SK-N-SH treated with all-trans-retinoic acid at 6 μM for 48 hours (cell line): ENCODE results near the gene NLRP9.

Source experiments
- ARNTL ChIP-seq: fragments of 450-650 bp; formaldehyde crosslinking; IDR thresholded peaks from 2 replicates; pipeline ENCODE4 v1.5.0; 2020; ENCODE audit warnings: low read depth, mild to moderate bottlenecking, moderate library complexity, borderline replicate concordance
- BACH2 ChIP-seq: fragments of 250-450 bp; sonication (Bioruptor Pico); IDR thresholded peaks from 2 replicates; pipeline ENCODE4 v1.9.0; 2021; ENCODE audit warnings: mild to moderate bottlenecking, borderline replicate concordance
- CREB5 ChIP-seq: fragments of 250-450 bp; sonication (Bioruptor Pico); IDR thresholded peaks from 2 replicates; pipeline ENCODE4 v1.5.1; 2020; ENCODE audit warnings: low read depth, mild to moderate bottlenecking, moderate library complexity
- CSDC2 ChIP-seq: fragments of 250-450 bp; sonication (Bioruptor Pico); IDR thresholded peaks from 2 replicates; pipeline ENCODE4 v1.5.0; 2020; ENCODE audit warnings: mild to moderate bottlenecking, moderate library complexity
- ESRRG ChIP-seq: fragments of 250-450 bp; sonication (Bioruptor Pico); IDR thresholded peaks from 2 replicates; pipeline ENCODE4 v1.6.1; 2021; ENCODE audit warnings: mild to moderate bottlenecking
- GLIS3 ChIP-seq: fragments of 250-450 bp; sonication (Bioruptor Pico); IDR thresholded peaks from 2 replicates; pipeline ENCODE4 v1.5.0; 2020; ENCODE audit warnings: mild to moderate bottlenecking, moderate library complexity
- ISL1 ChIP-seq: fragments of 250-450 bp; sonication (Bioruptor Pico); IDR thresholded peaks from 2 replicates; pipeline ENCODE4 v2.1.2; 2022; ENCODE audit warnings: mild to moderate bottlenecking, moderate library complexity
- POU6F1 ChIP-seq: fragments of 250-450 bp; sonication (Bioruptor Pico); IDR thresholded peaks from 2 replicates; pipeline ENCODE4 v1.8.0; 2021; ENCODE audit warnings: low read depth, mild to moderate bottlenecking, moderate library complexity, borderline replicate concordance
- RARB ChIP-seq: fragments of 250-450 bp; sonication (Bioruptor Pico); IDR thresholded peaks from 2 replicates; pipeline ENCODE4 v1.8.0; 2021; ENCODE audit warnings: mild to moderate bottlenecking, moderate library complexity
- TOX ChIP-seq: fragments of 250-450 bp; sonication (Bioruptor Pico); IDR thresholded peaks from 2 replicates; pipeline ENCODE4 v1.8.0; 2021; ENCODE audit warnings: mild to moderate bottlenecking, moderate library complexity, borderline replicate concordance
- ZC3H10 ChIP-seq: fragments of 250-450 bp; sonication (Bioruptor Pico); IDR thresholded peaks from 2 replicates; pipeline ENCODE4 v1.5.1; 2021; ENCODE audit warnings: mild to moderate bottlenecking, moderate library complexity
- ZFP30 ChIP-seq: fragments of 450-650 bp; formaldehyde crosslinking; IDR thresholded peaks from 2 replicates; pipeline ENCODE4 v1.5.0; 2022; ENCODE audit warnings: mild to moderate bottlenecking, moderate library complexity
- ZNF565 ChIP-seq: fragments of 450-650 bp; formaldehyde crosslinking; conservative IDR thresholded peaks from 2 replicates; pipeline ENCODE4 v1.5.0; 2020; ENCODE audit warnings: low read depth, mild to moderate bottlenecking, moderate library complexity
- TF ChIP-seq, protein P1 (sequence below): fragments of 250-450 bp; sonication (Bioruptor Pico); IDR thresholded peaks from 2 replicates; pipeline ENCODE4 v1.8.0; 2020; ENCODE audit warnings: mild to moderate bottlenecking, moderate library complexity, borderline replicate concordance

DNA sequence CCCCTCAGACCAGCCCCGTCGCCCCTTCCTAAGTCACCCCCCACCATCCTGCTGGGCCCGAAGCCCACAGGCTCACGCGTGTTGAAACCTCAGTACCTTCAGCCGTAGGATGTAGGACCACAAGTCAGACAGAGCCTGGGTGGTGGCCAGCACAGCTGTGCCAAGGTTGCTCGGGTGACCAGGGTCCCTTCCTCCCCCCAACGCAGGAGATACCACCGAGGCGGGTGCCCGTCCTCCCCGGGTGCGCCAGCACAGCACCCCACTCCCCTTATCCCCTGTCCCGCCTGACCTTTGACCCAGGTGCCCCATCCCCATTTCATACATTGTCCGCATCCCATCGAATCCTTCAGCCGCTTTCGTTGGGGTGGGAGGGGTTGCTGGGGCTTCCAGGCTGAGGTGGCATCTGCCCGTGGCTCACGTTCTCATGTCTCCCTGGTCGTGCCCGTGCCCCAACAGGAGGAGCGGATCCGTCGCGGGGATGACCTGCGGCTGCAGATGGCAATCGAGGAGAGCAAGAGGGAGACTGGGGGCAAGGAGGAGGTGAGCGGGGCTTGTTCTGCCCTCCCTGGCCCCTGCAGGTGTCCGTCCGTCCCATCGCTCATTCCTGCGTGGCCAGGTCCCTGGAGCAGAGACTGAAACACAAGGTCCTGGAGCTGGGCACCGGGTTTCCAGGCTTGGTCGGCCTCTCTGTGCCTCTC, 48.6 kb downstream of the NLRP9 start:
- TF ChIP-seq BACH2 (CRISPR knock-in tag) (no peak), ISL1 (CRISPR knock-in tag) (no peak), POU6F1 (no peak), CREB5 (CRISPR knock-in tag) (no peak), RARB (CRISPR knock-in tag) (no peak), ZFP30 (CRISPR knock-in tag) (no peak), CSDC2 (CRISPR knock-in tag) (no peak), ZC3H10 (CRISPR knock-in tag) (no peak), ARNTL (CRISPR knock-in tag) (no peak), ESRRG (CRISPR knock-in tag) (no peak), TOX (CRISPR knock-in tag) (no peak), ZNF565 (CRISPR knock-in tag) (no peak), GLIS3 (CRISPR knock-in tag) (no peak)
- TF ChIP-seq, protein P1, sequence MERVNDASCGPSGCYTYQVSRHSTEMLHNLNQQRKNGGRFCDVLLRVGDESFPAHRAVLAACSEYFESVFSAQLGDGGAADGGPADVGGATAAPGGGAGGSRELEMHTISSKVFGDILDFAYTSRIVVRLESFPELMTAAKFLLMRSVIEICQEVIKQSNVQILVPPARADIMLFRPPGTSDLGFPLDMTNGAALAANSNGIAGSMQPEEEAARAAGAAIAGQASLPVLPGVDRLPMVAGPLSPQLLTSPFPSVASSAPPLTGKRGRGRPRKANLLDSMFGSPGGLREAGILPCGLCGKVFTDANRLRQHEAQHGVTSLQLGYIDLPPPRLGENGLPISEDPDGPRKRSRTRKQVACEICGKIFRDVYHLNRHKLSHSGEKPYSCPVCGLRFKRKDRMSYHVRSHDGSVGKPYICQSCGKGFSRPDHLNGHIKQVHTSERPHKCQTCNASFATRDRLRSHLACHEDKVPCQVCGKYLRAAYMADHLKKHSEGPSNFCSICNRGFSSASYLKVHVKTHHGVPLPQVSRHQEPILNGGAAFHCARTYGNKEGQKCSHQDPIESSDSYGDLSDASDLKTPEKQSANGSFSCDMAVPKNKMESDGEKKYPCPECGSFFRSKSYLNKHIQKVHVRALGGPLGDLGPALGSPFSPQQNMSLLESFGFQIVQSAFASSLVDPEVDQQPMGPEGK (CRISPR knock-in tag), result no peak
